GM19025 (cell line): ENCODE results near the gene CACNA1S.
A peak's percentile ranks its signal among the peaks of the same experiment; 100 is the strongest.

Experiments used
- ATAC-seq: cut with Tn5 transposase; IDR thresholded peaks from one replicate; pipeline ENCODE4 v1.9.1; 2021; ENCODE audit warnings: mild to moderate bottlenecking, low read depth, moderate library complexity; ENCODE audit not compliant: unreplicated experiment

Gene CACNA1S

DNA sequence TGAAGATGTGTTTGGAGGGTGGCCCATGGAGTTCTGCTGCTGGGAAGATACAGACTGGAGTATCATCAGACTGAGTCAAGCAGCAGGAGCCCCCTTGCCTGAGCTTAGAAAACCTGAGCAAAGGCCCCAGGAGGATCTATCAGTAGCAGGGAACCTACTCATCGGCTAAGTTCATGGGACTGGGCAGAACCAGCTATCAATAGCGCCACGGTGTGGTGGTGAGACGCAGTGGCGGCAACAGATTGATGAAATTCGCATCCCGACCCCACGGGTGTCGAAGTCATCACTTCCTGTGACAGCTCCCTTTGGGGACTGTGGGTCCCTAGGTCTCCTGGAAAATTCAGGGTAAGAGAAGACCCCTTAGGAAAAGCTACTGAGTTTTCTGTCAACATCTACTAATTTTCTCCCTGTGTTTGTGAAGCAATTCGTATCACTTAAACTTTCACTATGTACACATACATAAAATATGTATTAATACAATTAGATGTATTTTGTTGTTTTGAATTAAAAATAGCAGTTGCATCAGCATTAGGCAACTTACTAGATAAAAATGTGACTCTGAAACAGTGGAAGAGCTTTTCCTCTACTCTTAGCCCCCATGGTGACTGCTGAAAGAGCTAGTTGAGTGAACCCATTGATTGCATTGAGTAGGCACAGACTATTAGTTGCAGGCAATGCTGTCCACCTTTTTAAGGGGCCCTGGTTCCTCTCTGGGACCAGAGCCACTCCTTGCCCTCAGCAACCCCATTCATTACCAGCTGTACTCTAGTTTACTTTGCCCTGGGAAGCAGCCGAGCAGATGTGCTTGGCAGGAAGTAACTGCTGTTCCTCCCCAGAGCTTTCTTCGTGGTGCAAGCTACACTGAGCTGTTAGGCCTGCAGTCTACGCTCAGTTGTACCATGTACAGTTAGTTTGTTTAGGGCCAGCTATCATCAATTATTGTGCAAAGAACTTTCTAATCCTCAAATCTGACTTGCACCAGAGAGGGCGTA is 7.3 kb upstream of the CACNA1S start:
- ATAC-seq = no peak

DNA sequence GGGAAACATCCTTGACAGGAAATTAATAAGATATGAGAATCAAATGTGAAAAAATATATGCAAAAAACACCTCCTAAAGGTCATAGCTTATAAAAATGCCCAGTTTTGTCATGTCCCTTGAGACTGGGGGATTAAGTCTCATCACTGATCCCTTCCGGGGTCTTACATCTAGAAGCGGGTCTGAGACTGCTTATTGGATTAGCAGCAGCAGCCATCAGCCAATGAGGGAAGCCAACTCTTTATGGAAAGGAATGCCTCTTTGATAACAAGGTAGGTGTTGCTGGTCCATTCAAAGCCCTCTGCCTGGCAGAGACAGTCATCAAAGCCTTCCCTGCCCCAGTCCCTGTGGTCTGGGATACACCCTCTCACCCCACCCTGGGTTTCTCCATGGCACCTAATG is 3.9 kb upstream of the CACNA1S start:
- ATAC-seq = no peak

DNA sequence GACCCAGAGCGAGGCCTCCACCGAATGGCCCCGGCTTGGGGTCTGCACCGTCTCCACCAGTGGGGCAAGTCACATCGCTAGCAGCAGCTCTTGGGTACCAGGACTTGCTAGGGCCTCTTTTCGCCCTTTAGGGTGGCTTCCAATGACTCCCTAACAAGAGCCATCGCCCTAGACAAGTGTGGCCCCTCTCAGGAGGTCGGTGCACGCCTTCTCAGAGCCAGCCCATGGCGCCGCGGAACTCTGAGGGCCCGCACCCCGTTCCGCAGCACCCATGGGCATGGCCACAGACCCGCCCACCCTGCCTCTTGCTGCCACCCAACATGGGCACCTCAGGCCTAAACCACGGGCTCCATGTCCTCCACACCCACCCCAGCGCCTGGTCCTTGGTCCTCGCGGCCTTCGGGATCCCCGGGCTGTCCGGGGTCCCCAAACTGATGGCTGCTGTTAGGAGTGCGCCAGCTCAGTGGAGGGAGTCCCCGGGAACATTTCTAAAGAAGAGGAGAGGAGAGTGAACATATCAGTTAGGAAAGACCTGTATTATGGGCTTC is 3.2 kb upstream of the CACNA1S start:
- ATAC-seq = no peak

DNA sequence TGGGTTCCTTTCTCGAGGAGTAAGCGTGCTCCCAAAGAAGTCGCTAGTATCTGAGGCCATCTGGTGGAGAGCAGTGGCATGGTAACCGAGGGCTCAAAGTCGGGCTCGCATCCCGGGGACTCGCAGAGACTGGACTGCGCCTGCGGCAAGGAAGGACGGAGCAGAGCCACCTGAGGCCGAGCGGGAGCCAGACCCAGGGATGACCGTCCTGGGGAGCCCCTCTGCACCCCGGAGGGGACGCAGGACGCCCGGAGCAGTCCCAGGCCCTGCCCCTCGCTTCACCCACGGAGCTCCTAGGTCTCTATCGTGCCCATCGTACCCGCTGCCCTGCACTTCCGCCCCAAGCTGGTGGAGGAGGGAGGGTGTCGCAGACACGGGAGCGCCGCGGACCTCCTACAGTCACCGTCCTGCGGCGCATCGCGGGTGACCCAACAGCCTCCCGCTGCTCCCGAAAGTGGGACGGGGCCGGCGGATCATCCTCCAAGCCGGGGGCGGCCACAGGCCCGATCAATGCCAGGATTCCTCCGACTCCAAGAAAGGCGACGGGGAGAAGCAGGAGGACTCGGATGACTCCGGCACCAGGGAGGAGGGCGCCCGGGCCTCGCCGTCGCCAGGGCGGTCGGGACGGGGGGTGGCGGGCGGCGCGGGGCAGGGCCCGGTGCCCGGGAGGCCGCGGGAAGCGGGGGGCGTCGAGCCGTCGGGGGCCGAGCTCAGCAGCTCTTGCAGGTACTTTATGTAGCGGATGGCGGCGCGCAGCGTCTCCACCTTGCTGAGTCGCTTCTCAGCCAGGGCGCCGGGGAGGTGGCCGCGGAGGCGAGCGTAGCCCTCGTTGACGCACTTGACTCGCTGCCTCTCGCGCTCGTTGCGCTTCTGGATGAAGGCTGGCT is 2.3 kb upstream of the CACNA1S start:
- peak; percentile 85 for ATAC-seq

DNA sequence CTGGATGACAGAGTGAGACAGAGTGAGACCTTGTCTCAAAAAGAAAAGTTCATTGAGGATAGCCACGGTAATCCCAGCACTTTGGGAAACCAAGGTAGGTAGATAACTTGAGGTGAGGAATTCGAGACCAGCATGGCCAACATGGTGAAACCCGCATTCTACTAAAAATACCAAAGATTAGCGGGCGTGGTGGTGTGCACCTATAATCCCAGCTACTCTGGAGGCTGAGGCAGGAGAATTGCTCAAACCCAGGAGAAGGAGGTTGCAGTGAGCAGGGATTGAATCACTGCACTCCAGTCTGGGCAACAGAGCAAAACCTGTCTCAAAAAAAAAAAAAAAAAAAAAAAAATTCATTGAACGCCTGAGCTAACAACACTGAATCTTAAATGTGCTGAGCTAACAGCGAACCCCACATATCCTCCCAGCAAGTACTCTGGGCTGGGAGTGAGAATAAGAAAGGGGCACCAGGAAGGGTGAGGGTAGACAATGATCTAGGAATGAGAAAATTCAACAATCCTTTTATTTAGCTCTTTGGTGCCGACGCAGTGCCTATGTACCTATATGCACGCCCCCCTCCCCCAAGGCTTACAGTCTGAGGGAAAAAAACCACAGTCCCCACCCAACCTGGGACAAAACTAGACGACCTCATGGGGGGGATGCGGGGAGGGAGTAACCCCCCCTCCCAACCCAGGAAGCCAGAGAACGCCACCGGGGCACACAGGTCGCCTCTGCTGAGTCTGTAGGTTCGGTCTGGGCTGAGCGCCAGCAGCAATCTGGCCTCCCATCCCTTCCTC is 1.4 kb upstream of the CACNA1S start:
- ATAC-seq = no peak

DNA sequence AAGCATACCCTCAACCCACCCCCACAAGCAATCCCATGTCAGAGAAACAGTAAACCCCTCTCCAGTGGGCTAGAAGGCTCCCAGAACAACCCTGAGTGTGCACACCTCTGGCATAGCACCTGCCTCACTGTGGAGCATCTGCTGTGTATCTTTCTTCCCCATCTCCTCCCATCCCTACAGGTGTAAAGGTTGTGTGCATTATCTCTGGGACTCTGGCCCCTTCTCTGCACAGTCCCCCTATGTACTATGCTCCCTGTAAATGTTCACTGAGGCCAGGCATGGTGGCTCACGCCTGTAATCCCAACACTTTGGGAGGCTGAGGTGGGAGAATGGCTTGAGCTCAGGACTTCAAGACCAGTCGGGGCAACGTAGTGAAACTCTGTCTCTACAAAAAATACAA is 700 bp upstream of the CACNA1S start:
- ATAC-seq = no peak

DNA sequence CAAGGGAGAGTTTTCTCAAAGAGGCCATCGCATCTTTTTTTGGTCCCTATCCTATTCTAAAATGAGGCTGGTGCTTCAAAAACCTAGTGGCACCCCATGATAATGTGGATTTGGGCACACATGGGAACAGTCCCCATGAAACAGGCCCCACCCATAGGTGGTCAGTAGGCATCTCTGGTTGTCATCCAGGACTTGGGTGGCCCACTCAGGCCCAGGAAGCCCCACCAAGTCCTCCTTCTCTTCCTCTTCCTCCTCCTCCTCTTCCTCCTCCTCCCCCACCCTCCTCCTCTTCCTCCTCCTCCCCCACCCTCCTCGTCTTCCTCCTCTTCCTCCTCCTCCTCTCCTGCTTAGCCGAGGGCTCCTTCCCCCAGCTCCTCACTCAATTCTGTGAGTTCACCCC is 554 bp downstream of the CACNA1S start:
- ATAC-seq = no peak

DNA sequence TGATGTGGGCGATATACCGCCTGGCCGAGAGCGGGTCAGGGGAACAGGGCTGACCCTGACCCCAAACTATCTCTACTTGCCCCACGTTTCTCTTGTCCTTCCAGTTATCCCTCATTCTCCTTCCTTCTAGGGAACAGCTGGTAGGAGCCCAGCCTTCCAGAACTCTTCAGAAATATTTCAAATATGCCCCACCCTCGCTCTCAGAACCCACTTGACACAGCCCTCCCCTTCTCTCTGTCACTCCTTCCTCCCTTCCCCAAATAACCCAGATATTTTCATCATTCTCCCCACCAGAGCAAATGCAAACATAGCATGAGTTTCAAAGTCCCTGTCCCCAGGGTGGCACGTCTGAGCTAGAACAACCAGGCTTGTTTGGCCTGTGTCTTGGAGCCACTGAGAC is 1.1 kb downstream of the CACNA1S start:
- no peak for ATAC-seq

DNA sequence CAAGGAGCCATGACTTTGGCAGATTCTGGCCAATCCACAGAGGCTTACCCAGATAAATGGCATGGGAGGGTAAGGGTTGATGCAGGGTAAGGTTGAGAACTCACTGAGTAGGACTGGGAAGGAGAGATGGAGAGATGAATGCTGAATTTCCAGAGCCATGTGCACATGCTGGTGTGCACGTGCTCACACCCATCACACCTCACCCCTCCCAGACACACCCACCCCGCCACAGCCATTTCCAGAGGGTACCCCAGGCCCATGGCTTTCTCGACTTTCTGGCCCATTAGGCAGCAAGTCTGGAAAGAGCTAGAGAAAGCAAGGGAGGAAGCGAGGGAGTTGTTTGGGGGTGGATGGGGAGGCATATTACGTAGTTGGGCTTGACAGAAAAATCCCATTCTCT is 1.6 kb downstream of the CACNA1S start:
- ATAC-seq = no peak

DNA sequence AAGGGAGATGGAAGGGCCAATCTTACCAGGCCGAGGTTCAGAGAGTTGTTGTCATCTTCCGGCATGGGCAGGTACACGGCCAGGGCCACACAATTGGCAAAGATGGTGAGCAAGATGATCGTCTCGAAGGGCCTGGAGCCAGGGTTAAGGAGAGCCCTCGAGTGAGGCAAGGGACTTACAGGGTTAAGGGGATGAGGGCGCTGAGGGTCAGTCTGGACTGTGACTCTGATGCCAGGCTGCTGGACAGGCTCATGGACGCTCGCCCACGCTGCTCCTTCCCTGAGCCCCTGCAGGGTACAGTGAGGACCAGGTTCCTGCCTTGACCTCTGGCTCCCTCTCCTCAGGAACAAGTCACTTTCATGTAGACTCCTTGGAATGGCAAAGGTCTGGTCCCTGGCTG is 2.1 kb downstream of the CACNA1S start:
- no peak for ATAC-seq

DNA sequence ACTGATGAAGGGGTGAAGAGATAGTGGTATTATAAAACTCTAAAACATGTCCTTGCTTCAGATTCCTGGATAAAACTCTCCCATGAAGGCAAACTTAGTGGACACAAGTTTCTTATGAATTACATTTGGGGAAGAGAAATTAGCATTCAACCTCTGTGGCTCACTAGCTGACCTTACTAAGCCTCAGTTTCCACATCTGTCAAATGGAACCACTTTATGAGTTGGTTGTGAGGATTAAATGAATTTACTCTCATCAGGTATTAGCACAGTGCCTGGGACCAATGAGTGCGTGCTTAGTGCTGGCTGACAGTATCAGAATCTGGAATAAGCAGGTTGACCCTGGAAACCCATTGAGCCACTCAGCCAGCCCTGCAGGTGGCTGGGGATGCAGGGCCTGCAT is 2.6 kb downstream of the CACNA1S start:
- no peak for ATAC-seq

DNA sequence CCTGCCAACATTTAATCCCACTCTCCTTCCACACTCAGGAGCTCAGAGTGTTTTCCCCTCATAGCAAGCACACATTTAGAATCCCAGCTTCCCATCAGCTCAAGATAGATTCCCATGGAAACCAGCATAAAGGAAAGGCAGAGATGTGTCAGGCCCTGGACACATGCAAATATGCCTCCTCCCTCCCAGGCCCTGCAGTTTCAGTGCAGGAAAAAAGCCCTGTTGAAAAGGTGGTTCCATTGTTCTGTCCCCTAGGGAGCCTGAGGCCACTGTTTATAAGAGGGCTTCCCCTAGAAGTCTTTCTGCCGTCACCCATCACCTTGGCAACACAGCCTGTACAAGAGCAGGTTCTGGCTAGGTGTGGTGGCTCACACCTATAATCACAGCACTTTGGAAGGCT is 3.6 kb downstream of the CACNA1S start:
- no peak for ATAC-seq

DNA sequence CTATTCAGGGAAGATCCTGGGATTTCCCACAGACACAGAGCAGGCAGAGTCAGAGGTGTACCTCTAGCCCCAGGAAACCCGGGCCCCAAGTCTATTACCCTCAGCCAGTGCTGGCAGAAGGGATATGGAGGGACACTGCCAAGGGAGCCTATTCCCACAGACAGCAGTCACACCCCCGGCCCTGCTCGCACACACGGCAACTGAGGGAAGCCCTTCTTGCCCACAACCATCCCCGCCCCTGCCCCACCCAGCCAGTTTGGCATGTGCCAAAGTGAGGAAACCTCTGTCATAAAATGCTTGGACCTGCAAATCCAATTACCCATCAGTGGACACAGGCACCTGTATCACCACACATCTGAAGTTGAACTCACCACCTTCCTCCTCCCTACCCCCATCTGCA is 6.5 kb downstream of the CACNA1S start:
- no peak for ATAC-seq

DNA sequence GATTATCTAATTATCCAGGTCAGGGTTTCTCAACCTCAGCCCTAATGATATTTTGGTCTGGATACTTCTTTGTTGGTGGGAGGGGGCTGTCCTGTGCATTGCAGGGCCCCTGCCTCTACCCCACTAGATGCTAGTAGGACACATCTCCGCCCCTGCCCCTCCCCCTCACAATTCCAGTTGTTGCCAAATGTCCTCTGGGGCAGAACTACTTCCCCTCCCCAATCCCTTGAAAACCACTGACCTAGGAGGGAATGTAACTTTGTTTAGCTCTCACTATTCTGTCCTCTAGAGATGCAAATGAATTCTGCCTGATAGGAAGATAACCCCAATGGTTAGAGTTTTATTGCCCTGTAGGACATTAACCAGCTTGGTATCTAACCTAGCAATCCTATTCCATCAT is 8.1 kb downstream of the CACNA1S start:
- no peak for ATAC-seq

DNA sequence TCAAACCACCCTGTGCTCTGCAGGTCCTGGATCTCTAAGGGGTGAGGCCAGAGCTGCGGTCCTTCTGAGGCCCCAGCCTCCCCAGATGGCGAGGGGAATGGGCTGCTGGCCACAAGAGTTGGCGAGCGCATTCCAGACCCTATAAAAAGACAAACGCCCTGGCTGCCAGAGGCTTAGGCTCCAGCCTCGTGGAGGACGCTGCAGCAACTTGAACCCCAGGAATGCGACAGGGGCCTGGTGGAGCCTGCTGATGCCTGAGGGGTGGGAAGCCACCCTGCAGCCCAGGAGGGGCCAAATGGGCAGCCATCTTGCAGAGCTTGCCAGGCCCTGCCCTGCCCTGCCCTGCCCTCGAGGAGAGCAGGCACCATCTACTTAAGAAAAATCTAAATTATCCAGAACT is 8.6 kb downstream of the CACNA1S start:
- ATAC-seq = no peak

DNA sequence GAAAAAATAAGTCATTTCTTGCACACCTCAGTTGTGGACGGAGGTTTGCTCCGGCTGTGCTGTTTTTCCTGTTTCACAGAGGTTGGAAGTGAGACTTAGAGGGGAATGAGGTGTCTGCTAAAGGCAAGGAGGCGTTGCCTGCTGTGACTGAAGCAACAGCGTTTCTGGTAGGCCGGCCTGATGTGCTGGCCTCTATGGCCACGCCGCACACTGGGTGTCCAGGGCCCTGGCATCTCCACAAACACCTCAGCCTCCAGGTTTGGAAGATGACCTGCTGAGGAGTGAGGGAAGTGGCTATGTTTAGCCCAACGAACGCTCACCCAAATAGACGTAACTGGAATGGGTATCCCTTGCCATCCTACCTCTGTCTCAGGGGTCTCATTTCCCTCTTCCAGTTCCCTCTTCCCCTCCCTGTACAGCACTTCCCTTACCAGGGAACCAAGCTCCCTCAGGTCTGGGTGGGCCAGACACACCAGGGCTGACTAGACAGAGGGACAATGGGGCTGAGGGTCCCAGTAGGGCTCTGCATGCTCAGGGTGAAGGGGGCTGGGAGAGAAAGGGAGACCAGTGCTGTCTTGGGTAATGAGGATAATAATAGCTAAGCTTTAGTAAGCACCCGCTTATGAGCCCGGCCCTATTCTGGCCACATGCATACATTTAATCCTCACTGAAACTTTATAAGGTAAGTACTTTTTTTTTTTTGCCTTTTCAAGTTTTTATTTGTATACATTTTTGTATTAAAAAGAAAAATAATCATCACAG is 11.9 kb downstream of the CACNA1S start:
- no peak for ATAC-seq

DNA sequence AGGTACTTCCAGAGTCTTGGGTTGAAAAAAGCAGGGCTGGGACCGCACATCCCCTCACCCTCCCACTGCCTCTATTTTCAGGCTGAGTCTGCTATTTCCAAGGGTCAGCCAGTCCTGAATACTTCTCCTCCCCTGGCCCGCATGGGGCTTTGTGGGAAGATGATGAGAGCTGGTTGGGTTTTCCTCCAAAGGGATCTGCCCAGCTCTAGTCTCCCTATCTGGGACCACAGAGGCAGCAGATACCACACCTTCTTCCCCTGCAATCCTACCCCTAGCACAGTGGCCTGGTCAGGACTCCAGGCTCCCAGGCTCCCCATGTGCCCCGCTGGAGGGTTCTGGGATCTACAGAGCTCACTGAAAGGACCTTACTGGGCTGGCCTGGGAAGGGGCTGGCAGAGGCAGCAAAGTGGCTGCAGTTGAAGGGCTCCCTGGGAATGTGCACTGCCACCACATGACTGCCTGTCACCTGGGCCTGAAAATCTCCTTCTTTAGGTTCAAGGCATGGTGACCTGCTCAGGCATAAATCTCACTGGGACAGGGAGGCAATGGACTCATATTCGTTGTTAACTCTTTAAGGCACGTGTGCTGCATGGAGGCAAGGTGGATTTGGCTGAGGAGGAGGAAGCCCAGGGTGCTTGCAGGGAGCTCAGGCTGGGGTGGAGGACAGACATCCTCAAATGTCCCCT is 13.1 kb downstream of the CACNA1S start:
- ATAC-seq = no peak

DNA sequence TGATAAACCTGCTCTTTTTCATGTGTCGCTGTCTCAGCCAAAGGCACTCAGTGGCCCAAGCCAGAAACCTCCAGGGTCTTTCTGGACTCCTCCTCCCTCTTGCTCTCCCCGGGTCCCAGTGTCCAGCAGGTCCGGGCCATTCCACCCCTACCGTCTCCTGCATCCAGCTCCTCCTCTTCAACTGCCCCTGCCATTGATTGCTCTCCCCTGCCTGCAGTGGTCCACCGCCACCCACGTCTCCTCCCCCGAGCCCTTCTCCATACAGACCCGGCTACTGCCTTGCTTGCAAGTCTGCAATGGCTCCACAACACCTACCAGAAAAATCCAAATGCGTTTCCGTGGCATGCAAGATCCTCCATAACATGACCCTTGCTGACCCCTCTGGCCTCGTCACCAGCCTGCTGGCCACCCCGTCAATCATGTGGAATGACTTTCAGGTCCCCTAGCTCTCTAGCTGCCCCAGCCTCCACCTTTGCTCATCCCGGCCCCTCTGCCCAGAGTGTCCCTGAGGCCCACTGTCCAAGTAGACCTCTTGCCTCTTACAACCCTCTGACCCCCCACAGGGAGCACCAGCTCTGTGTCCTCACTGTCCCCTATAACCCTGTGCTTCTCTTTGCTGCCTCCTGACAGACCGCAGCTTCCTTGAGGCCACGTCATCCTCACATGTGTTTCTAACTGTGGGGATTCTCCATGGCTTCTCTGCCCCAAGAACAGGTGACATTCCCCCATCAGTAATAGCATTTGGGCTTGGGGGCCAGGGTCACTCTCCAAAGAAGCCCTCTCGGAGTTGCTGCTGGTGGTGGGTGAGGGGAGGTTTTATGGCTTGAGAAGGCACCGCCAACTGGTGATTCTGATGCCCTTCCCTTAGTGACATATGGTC is 15.0 kb downstream of the CACNA1S start:
- ATAC-seq = no peak
